HCEC 1CT (cell line): ENCODE data around the gene WASL.
A peak's percentile ranks its signal among the peaks of the same experiment; 100 is the strongest.

Experiments
- DNase-seq: peaks from one replicate; pipeline ENCODE4 v3.0.0-alpha.2; 2017

WASL gene

GRCh38 chr7:123687727-123688126 lies 61.1 kb downstream of the WASL start:
- no peak for DNase-seq

- DNase-seq, result no peak
Observed at GRCh38 chr7:123687161-123687560, 61.6 kb downstream of the WASL start.

GRCh38 chr7:123682690-123683089 lies 66.1 kb downstream of the WASL start:
- peak; percentile 69 for DNase-seq

GRCh38 chr7:123681561-123681960 lies 67.2 kb downstream of the WASL start:
- no peak for DNase-seq

- DNase-seq, result no peak
Observed at GRCh38 chr7:123680580-123680979, 68.2 kb downstream of the WASL start.

- DNase-seq, result no peak
Observed at GRCh38 chr7:123679614-123680013, 69.2 kb downstream of the WASL start.

GRCh38 chr7:123677061-123677715 lies 71.6 kb downstream of the WASL start:
- DNase-seq, result no peak

DNA sequence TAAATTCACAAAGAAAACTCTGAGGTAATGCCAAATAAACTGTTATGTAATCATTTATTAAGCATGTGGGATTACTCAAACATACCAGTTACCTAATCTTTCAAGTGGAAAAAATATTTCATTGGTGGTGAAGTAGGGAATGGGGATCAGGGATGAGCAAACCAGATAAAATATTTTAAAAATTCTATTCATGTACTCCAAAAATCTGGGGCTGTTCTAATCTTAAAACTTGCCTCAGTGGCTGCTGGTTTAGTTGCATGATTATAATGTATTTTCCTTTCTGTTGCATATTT lies 73.7 kb downstream of the WASL start:
- DNase-seq, result peak; percentile 49

- peak; percentile 5 for DNase-seq
Observed at GRCh38 chr7:123674399-123675180, 74.2 kb downstream of the WASL start.

DNA sequence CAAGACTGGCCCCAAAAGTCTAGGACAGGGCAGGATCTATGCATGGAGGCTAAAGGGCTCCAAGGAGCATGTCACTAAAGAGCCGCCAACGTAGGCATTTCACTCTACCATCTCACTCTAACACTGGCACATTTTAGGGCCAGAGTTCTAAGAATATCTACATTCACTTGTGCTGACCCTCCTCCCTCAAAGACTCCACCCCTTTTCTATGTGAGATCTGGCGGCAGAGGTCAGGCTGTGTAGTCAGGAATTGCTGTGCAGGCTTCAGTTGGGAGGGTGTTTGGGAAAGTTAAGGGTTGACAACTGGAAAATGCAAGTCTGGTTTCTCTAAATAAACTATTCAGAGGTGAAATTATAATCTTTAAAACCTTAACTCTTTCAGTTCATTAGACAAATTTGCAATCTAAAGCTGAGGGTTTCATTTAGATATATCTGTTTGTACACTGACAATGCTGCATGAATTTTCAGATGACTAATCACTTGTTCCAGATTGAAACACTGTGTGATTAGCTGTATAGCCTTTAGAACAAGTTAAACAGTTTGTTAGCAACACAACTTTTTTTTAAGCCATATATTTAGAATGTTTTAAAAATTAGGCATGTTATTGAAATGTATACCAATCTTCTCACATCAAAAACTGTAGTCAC lies 74.9 kb downstream of the WASL start:
- no peak for DNase-seq

- DNase-seq, result no peak
Observed at GRCh38 chr7:123673137-123673732, 75.6 kb downstream of the WASL start.

DNA sequence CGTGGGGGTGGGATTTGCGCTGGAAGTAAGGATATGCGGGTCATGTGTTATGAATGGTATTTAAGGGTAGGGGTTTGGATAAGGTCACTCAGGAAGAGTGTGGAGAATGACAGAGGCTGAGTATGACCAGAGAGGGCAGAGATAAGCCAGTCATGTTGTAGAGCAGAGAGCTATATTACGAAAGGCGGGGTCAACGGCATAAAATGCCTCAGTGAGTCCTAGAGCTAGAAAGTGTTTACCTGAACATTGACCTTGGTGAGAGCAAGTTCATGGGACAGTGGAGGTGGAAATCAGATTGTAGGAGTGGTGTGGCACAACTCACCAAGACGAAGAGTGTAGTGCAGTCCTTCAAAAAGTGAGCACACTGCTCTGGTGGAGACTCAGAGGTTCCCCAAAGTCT lies 79.3 kb downstream of the WASL start:
- DNase-seq, result no peak

DNA sequence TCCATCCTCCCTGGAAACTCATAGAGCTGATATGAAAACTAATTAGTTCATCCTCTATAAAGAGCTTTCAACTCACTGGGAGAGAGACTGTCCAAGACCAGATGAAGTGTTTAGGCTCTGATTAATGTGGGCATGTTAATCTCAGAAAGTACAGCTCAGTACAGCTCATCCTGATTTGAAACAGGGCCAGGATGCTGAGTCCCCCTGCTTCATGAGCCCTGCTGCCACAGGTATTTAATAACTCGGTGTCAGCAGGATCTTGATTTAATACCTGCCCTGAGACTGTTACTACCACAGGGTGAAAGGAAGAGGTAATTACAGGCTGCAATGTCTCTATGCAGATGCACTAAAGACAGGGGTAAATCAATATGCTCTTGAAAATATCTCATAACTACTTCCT lies 82.3 kb downstream of the WASL start:
- DNase-seq, result no peak

GRCh38 chr7:123665896-123666295 lies 82.9 kb downstream of the WASL start:
- no peak for DNase-seq

GRCh38 chr7:123665157-123665556 lies 83.6 kb downstream of the WASL start:
- no peak for DNase-seq

GRCh38 chr7:123663200-123663599 lies 85.6 kb downstream of the WASL start:
- DNase-seq, result no peak

DNA sequence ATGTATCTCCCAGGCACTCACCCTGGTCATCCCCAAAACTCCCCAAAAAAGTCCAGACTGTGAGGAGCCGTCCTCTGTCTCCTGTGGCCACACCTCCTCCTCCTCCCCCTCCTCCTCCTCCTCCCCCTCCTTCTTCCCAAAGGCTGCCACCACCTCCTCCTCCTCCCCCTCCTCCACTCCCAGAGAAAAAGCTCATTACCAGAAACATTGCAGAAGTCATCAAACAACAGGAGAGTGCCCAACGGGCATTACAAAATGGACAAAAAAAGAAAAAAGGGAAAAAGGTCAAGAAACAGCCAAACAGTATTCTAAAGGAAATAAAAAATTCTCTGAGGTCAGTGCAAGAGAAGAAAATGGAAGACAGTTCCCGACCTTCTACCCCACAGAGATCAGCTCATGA lies 86.0 kb downstream of the WASL start:
- DNase-seq, result no peak

GRCh38 chr7:123662293-123662692 lies 86.5 kb downstream of the WASL start:
- DNase-seq, result no peak

DNA sequence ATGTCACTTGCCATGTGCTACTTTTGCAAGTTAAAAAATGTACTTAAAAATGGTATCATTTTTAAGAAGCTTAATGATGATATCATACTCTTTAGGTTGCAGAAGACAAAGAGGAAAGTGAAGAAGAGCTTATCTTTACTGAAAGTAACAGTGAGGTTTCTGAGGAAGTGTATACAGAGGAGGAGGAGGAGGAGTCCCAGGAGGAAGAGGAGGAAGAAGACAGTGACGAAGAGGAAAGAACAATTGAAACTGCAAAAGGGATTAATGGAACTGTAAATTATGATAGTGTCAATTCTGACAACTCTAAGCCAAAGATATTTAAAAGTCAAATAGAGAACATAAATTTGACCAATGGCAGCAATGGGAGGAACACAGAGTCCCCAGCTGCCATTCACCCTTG lies 87.0 kb downstream of the WASL start:
- DNase-seq, result no peak

DNA sequence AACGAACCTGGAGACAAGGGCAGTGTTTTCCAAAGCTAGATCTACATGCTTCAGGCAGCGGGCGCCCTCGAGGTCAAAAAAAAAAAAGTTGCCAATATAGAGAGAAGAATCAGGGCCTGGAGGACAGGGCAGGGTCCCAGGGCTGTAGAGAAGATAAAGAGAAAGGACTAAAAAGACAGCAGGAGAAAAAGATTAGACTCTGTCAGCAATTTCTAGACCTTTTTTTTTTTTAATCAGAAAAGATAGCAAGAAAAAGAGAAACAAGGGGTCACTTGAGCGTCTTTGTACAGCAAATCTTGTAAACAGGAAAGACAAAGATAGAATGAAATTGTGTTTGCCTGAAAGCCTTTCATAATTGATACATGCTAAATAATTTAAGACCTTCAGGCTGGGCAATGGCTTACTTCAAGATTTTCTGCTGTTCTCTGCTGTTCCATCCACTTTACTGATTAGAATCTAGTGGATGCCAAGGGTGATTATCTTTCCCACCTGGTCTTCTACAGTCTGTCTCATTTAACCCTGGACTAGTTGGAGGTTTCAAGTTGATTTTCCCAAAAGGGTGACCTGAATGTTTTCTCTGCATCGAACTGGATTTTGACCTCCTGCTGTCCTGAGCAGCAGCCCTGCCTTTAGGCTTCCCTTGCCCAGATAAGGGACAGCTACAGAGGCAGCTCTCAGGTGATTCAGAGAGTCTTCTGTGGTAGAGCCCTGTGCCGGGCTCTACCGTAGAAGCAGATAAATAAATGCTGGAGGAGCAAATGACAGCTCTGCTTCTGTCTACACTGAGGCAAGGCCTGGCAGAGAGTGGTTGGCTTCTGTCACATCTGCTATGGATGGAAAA lies 88.1 kb downstream of the WASL start:
- no peak for DNase-seq

DNA sequence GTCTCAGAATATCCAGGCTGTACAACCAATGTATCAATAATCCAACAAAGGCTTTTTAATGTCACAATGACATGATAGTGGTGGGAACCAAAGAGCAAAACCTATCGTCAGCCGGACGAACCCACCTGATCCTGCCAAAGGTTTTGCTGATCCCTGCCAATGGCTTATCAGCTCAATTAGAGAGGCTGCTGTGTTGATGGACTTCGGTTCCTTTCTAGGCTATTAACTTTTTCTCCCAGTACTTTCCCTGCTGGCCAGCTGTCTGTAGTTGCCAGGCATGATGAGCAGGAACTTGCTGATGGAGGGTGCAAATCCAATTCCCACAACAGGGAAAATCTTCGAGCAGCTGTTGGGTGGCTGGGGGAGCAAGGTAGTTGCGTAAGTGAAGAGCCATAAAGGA lies 90.8 kb downstream of the WASL start:
- no peak for DNase-seq

- DNase-seq, result no peak
Observed at GRCh38 chr7:123657304-123657685, 91.5 kb downstream of the WASL start.
